GM12874 (cell line): ENCODE data around the gene KIF11.

ENCODE experiments used
- TF ChIP-seq, protein P1 (sequence below): IDR thresholded peaks from 2 replicates; pipeline ENCODE4 v1.5.1; 2011; ENCODE audit warnings: low read depth, mild to moderate bottlenecking, control low read depth, low read length, moderate library complexity; ENCODE audit not compliant: insufficient read depth

KIF11 gene

DNA sequence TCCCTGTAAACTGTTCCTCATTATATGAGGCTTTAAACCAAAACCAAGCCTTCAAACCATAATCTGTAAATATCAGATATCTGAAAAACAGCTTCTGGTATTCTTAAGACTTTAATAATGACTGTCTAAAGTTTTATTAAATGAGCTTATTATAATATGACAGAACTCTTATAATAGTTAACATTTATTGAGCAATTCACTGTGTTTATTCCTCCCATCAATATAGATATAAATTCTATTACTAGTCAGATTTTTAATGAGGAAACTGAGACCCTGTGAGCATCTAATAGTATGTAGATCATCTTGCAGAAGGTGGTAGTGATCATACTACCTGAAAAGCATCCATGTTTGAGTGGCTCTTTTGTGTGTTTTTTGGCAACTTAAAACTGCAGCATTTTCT, 45.1 kb downstream of the KIF11 start:
- TF ChIP-seq, protein P1, sequence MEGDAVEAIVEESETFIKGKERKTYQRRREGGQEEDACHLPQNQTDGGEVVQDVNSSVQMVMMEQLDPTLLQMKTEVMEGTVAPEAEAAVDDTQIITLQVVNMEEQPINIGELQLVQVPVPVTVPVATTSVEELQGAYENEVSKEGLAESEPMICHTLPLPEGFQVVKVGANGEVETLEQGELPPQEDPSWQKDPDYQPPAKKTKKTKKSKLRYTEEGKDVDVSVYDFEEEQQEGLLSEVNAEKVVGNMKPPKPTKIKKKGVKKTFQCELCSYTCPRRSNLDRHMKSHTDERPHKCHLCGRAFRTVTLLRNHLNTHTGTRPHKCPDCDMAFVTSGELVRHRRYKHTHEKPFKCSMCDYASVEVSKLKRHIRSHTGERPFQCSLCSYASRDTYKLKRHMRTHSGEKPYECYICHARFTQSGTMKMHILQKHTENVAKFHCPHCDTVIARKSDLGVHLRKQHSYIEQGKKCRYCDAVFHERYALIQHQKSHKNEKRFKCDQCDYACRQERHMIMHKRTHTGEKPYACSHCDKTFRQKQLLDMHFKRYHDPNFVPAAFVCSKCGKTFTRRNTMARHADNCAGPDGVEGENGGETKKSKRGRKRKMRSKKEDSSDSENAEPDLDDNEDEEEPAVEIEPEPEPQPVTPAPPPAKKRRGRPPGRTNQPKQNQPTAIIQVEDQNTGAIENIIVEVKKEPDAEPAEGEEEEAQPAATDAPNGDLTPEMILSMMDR: no peak

DNA sequence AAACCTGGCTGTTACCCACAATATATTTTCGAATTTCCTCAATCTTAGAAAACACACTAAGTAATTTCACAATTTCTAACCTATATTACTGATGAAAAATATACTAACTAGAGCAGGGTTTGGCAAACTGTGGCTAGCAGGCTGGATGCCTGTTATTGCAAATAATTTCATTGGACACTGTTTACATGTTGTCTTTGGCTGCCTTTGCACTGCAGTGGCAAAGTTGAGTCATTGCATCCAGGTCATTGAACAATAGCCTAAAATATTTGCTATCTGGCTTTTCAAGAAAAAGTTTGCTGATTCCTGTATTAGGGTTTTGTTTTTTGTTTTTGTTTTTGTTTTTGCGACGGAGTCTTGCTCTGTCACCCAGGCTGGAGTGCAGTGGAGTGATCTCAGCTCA, 47.2 kb downstream of the KIF11 start:
- TF ChIP-seq, protein P1: no peak

DNA sequence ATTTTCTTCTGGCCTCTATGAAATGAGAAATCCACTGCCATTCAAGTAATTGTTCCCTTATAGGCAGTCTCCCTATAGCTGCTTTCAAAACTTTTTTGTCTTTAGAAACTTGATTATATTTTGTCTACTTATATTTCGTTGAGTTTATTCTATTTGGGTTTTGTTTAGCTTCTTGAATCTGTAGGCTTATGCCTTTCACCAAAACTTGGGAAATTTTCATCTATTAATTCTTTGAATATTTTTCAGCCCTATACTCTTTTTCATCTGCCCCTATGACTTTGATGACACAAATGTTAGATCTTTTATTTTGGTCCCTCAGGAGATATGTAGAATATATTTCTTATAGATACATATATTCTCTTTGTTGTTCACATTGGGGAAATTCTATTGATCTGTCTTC, 48.6 kb downstream of the KIF11 start:
- TF ChIP-seq, protein P1: no peak

DNA sequence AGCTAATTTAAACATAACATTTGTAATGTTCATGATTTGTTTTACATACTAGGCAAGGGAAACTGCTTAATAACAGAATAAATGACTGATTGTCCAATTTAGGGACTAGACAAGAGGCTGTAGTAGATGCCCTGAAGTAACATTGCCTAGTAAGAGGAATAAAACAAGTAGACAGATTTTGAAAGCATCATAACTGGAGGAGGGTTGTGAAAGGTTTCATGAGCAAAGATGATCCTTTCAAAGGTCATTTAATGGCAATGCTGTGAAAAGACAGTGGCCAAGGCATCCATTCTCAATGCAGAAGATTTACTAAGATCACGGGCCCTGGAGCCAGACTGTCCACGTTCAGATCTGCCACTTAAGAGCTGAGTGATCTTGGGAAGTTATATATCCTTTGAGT, 52.0 kb downstream of the KIF11 start:
- TF ChIP-seq, protein P1: no peak

DNA sequence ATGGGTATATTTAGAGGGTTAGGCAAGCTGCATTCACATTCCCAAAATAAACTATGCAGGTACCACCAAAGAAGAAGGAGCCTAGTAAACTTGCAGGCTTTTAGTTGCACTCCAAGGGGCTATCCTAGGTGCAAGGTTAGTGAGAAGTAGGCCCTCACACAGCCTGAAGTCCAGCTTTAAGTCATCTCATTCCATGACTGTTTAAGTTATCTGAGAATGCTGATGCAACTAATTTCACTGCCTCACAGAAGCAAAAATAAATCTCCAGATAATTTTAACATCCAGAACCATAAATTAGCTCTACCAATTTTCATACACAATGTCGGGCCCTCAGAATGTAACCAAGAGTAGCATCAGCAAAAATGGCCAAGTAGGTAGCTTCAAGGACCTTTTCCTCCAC, 62.5 kb downstream of the KIF11 start:
- TF ChIP-seq, protein P1: no peak

DNA sequence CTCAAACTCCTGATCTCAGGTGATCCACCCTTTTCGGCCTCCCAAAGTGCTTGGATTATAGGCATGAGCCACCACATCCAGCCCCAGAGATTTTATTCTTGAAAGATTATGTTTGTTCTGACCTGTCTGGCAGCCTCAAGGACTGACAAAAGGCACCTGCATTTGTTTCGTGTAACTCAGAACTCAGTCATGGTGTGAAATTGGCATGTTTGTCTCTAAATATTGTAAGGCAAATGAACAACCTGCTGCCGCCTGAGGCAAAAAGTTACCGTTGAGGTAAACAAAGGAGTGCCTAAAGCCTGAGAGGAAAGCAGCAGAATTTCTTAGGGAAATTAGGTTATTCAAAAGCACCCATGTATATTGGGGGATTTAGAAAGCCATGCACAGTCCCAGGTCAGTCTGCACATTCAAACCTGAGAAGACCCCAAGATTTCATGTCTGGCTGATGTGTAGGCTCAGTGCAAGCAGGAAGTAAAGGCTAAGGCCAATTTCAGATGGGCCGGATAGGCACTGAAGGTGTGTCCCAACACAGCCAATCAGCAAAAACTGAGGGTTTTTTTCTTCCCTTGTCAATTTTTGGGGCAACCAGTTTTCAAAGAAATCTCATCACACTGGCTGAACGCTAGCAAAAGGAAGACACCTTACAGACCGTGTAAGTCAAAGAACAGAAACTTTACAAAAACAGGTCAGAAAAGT, 63.5 kb downstream of the KIF11 start:
- TF ChIP-seq, protein P1: no peak

DNA sequence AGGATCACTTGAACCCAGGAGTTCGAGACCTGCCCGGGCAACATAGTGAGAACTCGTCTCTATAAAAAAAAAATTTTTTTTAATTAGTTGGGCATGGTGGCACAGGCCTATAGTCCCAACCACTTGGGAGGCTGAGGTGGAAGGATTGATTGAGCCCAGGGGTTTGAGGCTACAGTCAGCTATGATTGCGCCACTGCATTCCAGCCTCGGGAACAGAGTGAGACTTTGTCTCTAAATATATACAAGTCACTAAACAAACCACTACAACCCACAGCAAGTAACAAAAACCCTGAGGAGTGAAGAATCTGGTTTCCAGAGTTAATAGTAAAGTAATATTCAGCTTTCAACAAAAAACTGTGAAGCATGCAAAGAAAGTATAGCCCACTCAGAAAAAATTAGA, 64.1 kb downstream of the KIF11 start:
- TF ChIP-seq, protein P1: no peak
